Esophagus muscularis mucosa (tissue), 4 donors: Measurements from ENCODE around the gene SLC12A2. TPM values are rescaled to one million over a fixed set of nuclear protein-coding genes. Genes with fewer than 3 reads are reported as not detected.

ENCODE experiments used
- DNase-seq: peaks from one replicate; pipeline ENCODE4 v3.0.0-alpha.2; 2017; ENCODE audit errors: extremely low spot score
- H3K27ac ChIP-seq, 4 donors: fragments of 200-600 bp; sonication (generic); replicated peaks in 1 of 4; 1 replicate in 3 of 4; 2 replicates in 1 of 4; pipeline ENCODE4 v1.5.1; 2016 to 2019; ENCODE audit warnings: mild to moderate bottlenecking in 1 of 4
- H3K27me3 ChIP-seq, 4 donors: fragments of 200-600 bp; sonication (generic); one replicate each; pipeline versions ENCODE4 v1.5.1 to v1.6.0; 2016 to 2019
- H3K36me3 ChIP-seq, 4 donors: fragments of 200-600 bp; sonication (generic); one replicate each; pipeline ENCODE4 v1.5.1; 2016 to 2019
- H3K4me1 ChIP-seq, 4 donors: fragments of 200-600 bp; sonication (generic); one replicate each; pipeline ENCODE4 v1.5.1; 2016 to 2019
- H3K4me3 ChIP-seq, 4 donors: fragments of 200-600 bp; sonication (generic); 1 replicate in 2 of 4; 2 replicates in 2 of 4; pipeline ENCODE4 v1.5.1; 2016 to 2019; ENCODE audit warnings: mild to moderate bottlenecking in 4 of 4, moderate library complexity in 1 of 4
- H3K9me3 ChIP-seq, 4 donors: fragments of 200-600 bp; sonication (generic); 1 replicate in 3 of 4; 2 replicates in 1 of 4; pipeline ENCODE4 v1.5.1; 2016 to 2019
- CTCF ChIP-seq, 3 experiments: fragments of 200-600 bp in 2 of 3; fragments of 450-650 bp in 1 of 3; sonication (generic) in 2 of 3; IDR thresholded peaks; one replicate each; pipeline ENCODE4 v1.5.1; 2017 to 2019; ENCODE audit warnings: antibody characterized with exemption in 3 of 3, mild to moderate bottlenecking in 2 of 3, moderate library complexity in 1 of 3
- EP300 ChIP-seq: sonication (generic); formaldehyde crosslinking; IDR thresholded peaks from one replicate; pipeline ENCODE4 v1.6.1; 2017; ENCODE audit warnings: antibody characterized with exemption
- POLR2A ChIP-seq: fragments of 450-650 bp; IDR thresholded peaks from one replicate; pipeline ENCODE4 v1.6.1; 2017; ENCODE audit warnings: antibody characterized with exemption, moderate library complexity, mild to moderate bottlenecking, low read depth
- POLR2AphosphoS5 ChIP-seq, 2 donors: sonication (generic); formaldehyde crosslinking; IDR thresholded peaks; one replicate each; pipeline ENCODE4 v1.6.1; 2017; ENCODE audit warnings: antibody characterized with exemption in 2 of 2
- WGBS: methylation state at CpG from one replicate; pipeline ENCODE4 v1.1.5; 2018; 5-methylcytosine and 5-hydroxymethylcytosine counted together
- intact Hi-C: fragments of 100-400 bp; cut with DNase I; formaldehyde crosslinking; loops from one replicate; pipeline ENCODE4 v1.15.1; 2023
- total RNA-seq, 4 donors: library from RNA; depleted of rRNA; stranded (reverse); fragments of >200 nt; gene quantifications; one replicate each; pipeline versions ENCODE4 v1.1.0 to v1.2.1, GENCODE V29; 2016

The SLC12A2 gene
- total RNA-seq, 4 donors from 2014 or later: 93.4 to 132 (median 113) TPM

- Histone ChIP-seq H3K4me3 (no peak overlapping the region), H3K9me3 (peaks cover 0 to 24% (median 10%) of the 10 kb centered on the region in 4 donors), H3K36me3 (no peaks in the 10 kb centered on the region), H3K27me3 (no peaks in the 10 kb centered on the region), H3K27ac (peak overlapping the region in 1 of 4 donors; percentile 4), H3K4me1 (peaks cover 16 to 54% (median 39%) of the 10 kb centered on the region in 4 donors)
- 73% methylated on average over 5 of the region's 5 CpGs for WGBS
- TF ChIP-seq POLR2AphosphoS5 (IDR thresholded peaks at IDR 0.05) (no peak), EP300 (no peak), CTCF (IDR thresholded peaks at IDR 0.05) (no peak), POLR2A (no peak)
- no peak for DNase-seq
- intact Hi-C loops: no loop called here
Measured at GRCh38 chr5:128100860-128101557, 17.4 kb downstream of the SLC12A2 start.

- peaks cover 0 to 22% (median 7%) of the 10 kb centered on the region in 4 donors for H3K9me3 ChIP-seq
- DNase-seq: no peak
- H3K4me3 ChIP-seq: no peak overlapping the region
- H3K27me3 ChIP-seq: no peaks in the 10 kb centered on the region
- WGBS: 89% methylated on average over 1 of the region's 1 CpG
- peak overlapping the region in 1 of 4 donors; percentile 4 for H3K27ac ChIP-seq
- intact Hi-C loops: no loop called here
- no peaks in the 10 kb centered on the region for H3K36me3 ChIP-seq
- TF ChIP-seq POLR2AphosphoS5 (IDR thresholded peaks at IDR 0.05) (no peak), POLR2A (no peak), EP300 (no peak), CTCF (IDR thresholded peaks at IDR 0.05) (no peak)
- peaks cover 17 to 61% (median 45%) of the 10 kb centered on the region in 4 donors for H3K4me1 ChIP-seq
Measured at GRCh38 chr5:128101676-128102075, 18.1 kb downstream of the SLC12A2 start.

- intact Hi-C loops: no loop called here
- H3K27ac ChIP-seq: no peak overlapping the region
- TF ChIP-seq POLR2A (no peak), EP300 (no peak), CTCF (IDR thresholded peaks at IDR 0.05) (no peak), POLR2AphosphoS5 (IDR thresholded peaks at IDR 0.05) (no peak)
- no peak for DNase-seq
- no peaks in the 10 kb centered on the region for H3K9me3 ChIP-seq
- H3K36me3 ChIP-seq: no peaks in the 10 kb centered on the region
- H3K4me1 ChIP-seq: peaks cover 17 to 62% (median 56%) of the 10 kb centered on the region in 4 donors
- 71% methylated on average over 7 of the region's 7 CpGs for WGBS
- H3K4me3 ChIP-seq: no peak overlapping the region
- no peaks in the 10 kb centered on the region for H3K27me3 ChIP-seq
Measured at GRCh38 chr5:128105203-128105602, 21.6 kb downstream of the SLC12A2 start.

GRCh38 chr5:128109138-128109537 lies 25.6 kb downstream of the SLC12A2 start:
- no peak for DNase-seq
- intact Hi-C loops: no loop called here
- TF ChIP-seq POLR2AphosphoS5 (IDR thresholded peaks at IDR 0.05): no peak
- H3K4me1 ChIP-seq: peaks cover 13 to 46% (median 43%) of the 10 kb centered on the region in 4 donors
- 63% methylated on average over 14 of the region's 14 CpGs for WGBS
- H3K9me3 ChIP-seq: no peaks in the 10 kb centered on the region
- no peaks in the 10 kb centered on the region for H3K27me3 ChIP-seq
- peak overlapping the region in 2 of 4 donors; percentile 6 to 21 for H3K4me3 ChIP-seq
- H3K36me3 ChIP-seq: peaks cover 0 to 16% (median 5%) of the 10 kb centered on the region in 4 donors
- H3K27ac ChIP-seq: peak overlapping the region in 3 of 4 donors; percentile 6 to 32 (median 24)

- WGBS: 94% methylated on average over 1 of the region's 1 CpG
- Histone ChIP-seq H3K36me3 (peaks cover 2 to 22% (median 9%) of the 10 kb centered on the region in 4 donors), H3K27ac (peak overlapping the region in 2 of 4 donors; percentile 6 to 32), H3K4me3 (no peak overlapping the region), H3K9me3 (no peaks in the 10 kb centered on the region), H3K27me3 (no peaks in the 10 kb centered on the region), H3K4me1 (peaks cover 13 to 44% (median 42%) of the 10 kb centered on the region in 4 donors)
- intact Hi-C loops: no loop called here
- DNase-seq: no peak
- no peak for TF ChIP-seq EP300
- TF ChIP-seq POLR2AphosphoS5 (IDR thresholded peaks at IDR 0.05): no peak
- no peak for TF ChIP-seq CTCF (IDR thresholded peaks at IDR 0.05)
- no peak for TF ChIP-seq POLR2A
Measured at GRCh38 chr5:128109766-128110165, 26.2 kb downstream of the SLC12A2 start.
